Measurements from ENCODE around the gene CACNA2D3.

CACNA2D3 gene

GRCh38 chr3:54374214-54374852 lies 252.0 kb downstream of the CACNA2D3 start:
- no peak for DNase-seq

GRCh38 chr3:54376142-54376807 lies 253.9 kb downstream of the CACNA2D3 start:
- no peak for DNase-seq

- no peak for DNase-seq
These were observed 254.7 kb downstream of the CACNA2D3 start for GRCh38 chr3:54376939-54377578.

- no peak for DNase-seq
These were observed 255.8 kb downstream of the CACNA2D3 start for GRCh38 chr3:54378184-54378583.

GRCh38 chr3:54384279-54384678 lies 261.9 kb downstream of the CACNA2D3 start:
- DNase-seq = no peak

- no peak for DNase-seq
These were observed 268.2 kb downstream of the CACNA2D3 start for GRCh38 chr3:54390582-54390981.

- no peak for DNase-seq
These were observed 270.8 kb downstream of the CACNA2D3 start for GRCh38 chr3:54393150-54393549.

GRCh38 chr3:54408328-54408727 lies 286.0 kb downstream of the CACNA2D3 start:
- DNase-seq = no peak

- no peak for DNase-seq
These were observed 299.6 kb downstream of the CACNA2D3 start for GRCh38 chr3:54421943-54422342.

GRCh38 chr3:54424292-54424691 lies 301.9 kb downstream of the CACNA2D3 start:
- no peak for DNase-seq

- no peak for DNase-seq
These were observed 304.0 kb downstream of the CACNA2D3 start for GRCh38 chr3:54426381-54426780.

- DNase-seq = no peak
These were observed 305.1 kb downstream of the CACNA2D3 start for GRCh38 chr3:54427501-54427900.

GRCh38 chr3:54427941-54428871 lies 305.9 kb downstream of the CACNA2D3 start:
- DNase-seq = peak; percentile 52

GRCh38 chr3:54432975-54433374 lies 310.6 kb downstream of the CACNA2D3 start:
- no peak for DNase-seq

GRCh38 chr3:54433846-54434245 lies 311.5 kb downstream of the CACNA2D3 start:
- DNase-seq = no peak

GRCh38 chr3:54434756-54435155 lies 312.4 kb downstream of the CACNA2D3 start:
- no peak for DNase-seq

GRCh38 chr3:54437271-54437670 lies 314.9 kb downstream of the CACNA2D3 start:
- no peak for DNase-seq

- DNase-seq = no peak
These were observed 321.3 kb downstream of the CACNA2D3 start for GRCh38 chr3:54443561-54444161.

GRCh38 chr3:54445630-54446029 lies 323.3 kb downstream of the CACNA2D3 start:
- no peak for DNase-seq

GRCh38 chr3:54447427-54447826 lies 325.1 kb downstream of the CACNA2D3 start:
- DNase-seq = no peak

GRCh38 chr3:54454806-54455205 lies 332.5 kb downstream of the CACNA2D3 start:
- DNase-seq = no peak

GRCh38 chr3:54458357-54458756 lies 336.0 kb downstream of the CACNA2D3 start:
- no peak for DNase-seq

Measured in right kidney (tissue), 1 donor.